Mucosa of rectum (tissue), 2 donors: ENCODE results near the gene ALAD.

Source experiments
- H3K27ac ChIP-seq, 2 donors: one replicate each; pipeline ENCODE4 v1.7.0; 2013; ENCODE audit warnings: inconsistent platforms in 2 of 2, low read depth in 2 of 2, low read length in 2 of 2
- H3K27me3 ChIP-seq, 2 donors: one replicate each; pipeline ENCODE4 v1.7.0; 2013; ENCODE audit warnings: low read length in 2 of 2; ENCODE audit not compliant: control insufficient read depth in 2 of 2, insufficient read depth in 2 of 2
- H3K36me3 ChIP-seq, 2 donors: one replicate each; pipeline ENCODE4 v1.7.0; 2013; ENCODE audit warnings: low read length in 2 of 2; ENCODE audit not compliant: control insufficient read depth in 2 of 2, insufficient read depth in 2 of 2
- H3K4me1 ChIP-seq, 2 donors: one replicate each; pipeline ENCODE4 v1.7.0; 2013; ENCODE audit warnings: low read length in 2 of 2, mild to moderate bottlenecking in 1 of 2; ENCODE audit not compliant: control insufficient read depth in 2 of 2, insufficient read depth in 2 of 2
- H3K4me3 ChIP-seq, 2 donors: one replicate each; pipeline ENCODE4 v1.7.0; 2013; ENCODE audit warnings: low read length in 2 of 2
- H3K9ac ChIP-seq, 2 donors: one replicate each; pipeline ENCODE4 v1.7.0; 2013; ENCODE audit warnings: low read length in 2 of 2, low read depth in 1 of 2, mild to moderate bottlenecking in 1 of 2
- H3K9me3 ChIP-seq, 2 donors: one replicate each; pipeline ENCODE4 v1.7.0; 2013; ENCODE audit warnings: low read length in 2 of 2; ENCODE audit not compliant: control insufficient read depth in 2 of 2
- donor health status: healthy.
- donor health status: Normal muscosa, but diverticular disease.

ALAD gene

DNA sequence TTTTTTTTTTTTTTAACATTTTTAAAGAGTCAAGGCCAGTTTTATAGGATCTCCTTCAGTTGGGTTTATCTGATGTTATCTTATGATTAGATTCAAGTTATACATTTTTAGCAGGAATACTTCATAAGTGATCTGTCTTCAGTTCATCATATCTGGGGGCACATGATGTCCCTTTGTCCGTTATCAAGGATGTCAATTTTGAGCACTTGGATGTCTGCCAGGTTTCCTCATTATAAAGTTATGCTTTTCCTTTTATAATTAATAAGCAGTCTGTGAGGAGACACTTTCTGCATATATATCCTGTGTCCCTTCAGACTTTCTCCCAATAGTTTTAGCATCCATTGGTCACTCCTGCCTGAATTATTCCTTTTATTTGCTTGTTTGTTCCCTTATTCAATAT, 36.1 kb downstream of the ALAD start:
- Histone ChIP-seq H3K4me3 (no peak overlapping the region), H3K27ac (no peak overlapping the region), H3K4me1 (no peaks in the 10 kb centered on the region), H3K9me3 (no peaks in the 10 kb centered on the region), H3K36me3 (peaks cover 11% of the 10 kb centered on the region in 2 donors), H3K27me3 (no peaks in the 10 kb centered on the region), H3K9ac (no peak overlapping the region)

GRCh38 chr9:113363336-113363735, 37.7 kb downstream of the ALAD start:
- no peaks in the 10 kb centered on the region for H3K4me1 ChIP-seq
- no peak overlapping the region for H3K9ac ChIP-seq
- no peak overlapping the region for H3K4me3 ChIP-seq
- peaks cover 11 to 18% of the 10 kb centered on the region in 2 donors for H3K36me3 ChIP-seq
- H3K27me3 ChIP-seq, result no peaks in the 10 kb centered on the region
- H3K9me3 ChIP-seq, result no peaks in the 10 kb centered on the region
- no peak overlapping the region for H3K27ac ChIP-seq

GRCh38 chr9:113361304-113362018, 39.6 kb downstream of the ALAD start:
- Histone ChIP-seq H3K27ac (no peak overlapping the region), H3K27me3 (no peaks in the 10 kb centered on the region), H3K9ac (no peak overlapping the region), H3K9me3 (no peaks in the 10 kb centered on the region), H3K36me3 (peaks cover 11 to 14% of the 10 kb centered on the region in 2 donors), H3K4me1 (no peaks in the 10 kb centered on the region), H3K4me3 (no peak overlapping the region)

- Histone ChIP-seq H3K4me1 (no peaks in the 10 kb centered on the region), H3K9ac (no peak overlapping the region), H3K9me3 (no peaks in the 10 kb centered on the region), H3K36me3 (peaks cover 9 to 13% of the 10 kb centered on the region in 2 donors), H3K4me3 (no peak overlapping the region), H3K27ac (no peak overlapping the region), H3K27me3 (no peaks in the 10 kb centered on the region)
These were observed 40.7 kb downstream of the ALAD start for GRCh38 chr9:113360242-113360842.

DNA sequence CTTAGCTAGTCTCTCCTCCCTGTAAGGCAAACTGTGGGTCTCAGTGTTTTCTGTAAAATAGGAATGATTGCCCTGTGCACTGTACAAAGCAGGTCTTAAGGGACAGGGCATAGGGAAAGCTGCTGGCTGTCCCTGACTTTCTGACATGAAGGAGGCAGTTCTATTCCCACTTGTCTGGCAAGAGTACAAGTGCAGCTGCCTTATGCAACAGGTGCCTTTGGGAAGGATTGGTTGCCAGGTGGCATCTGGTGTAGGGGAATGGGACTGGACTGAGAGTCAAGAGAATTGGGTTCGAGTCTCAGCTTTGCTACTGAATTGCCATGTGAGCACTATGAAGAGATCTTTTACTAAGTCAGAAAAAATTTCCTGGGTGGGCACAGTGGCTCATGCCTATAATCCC, 41.7 kb downstream of the ALAD start:
- Histone ChIP-seq H3K36me3 (peaks cover 13% of the 10 kb centered on the region in 2 donors), H3K27ac (no peak overlapping the region)

DNA sequence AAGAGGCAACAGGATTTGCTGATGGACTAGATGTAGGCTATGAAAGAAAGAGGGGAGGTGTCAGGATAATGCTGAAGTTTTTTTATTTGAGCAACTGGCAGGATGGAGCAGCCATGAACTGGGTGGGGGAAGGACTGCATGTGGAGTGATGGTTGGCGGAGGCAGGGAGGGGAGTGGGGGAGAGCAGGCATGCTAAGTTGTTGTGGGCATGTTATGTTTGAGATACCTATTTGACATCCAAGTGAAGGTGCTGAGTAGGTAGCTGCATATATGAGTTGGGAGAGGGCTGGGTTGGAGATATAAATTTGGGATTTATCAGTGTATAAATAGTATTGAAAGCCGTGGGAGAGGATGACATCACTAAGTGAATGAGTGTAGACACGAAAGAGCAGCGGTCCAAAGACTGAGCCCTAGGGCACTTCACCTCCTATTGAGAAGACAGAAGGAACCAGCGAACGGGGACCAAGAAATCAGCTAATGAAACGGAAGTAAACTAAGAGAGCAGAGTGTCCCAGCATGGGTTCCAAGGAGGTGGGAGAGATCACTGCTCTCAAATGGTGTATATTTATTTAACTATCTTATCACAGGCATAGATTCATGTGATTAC, 44.3 kb downstream of the ALAD start:
- Histone ChIP-seq H3K9me3 (no peaks in the 10 kb centered on the region), H3K27ac (no peak overlapping the region), H3K4me1 (no peaks in the 10 kb centered on the region)

More for the DNA sequence above, 41.7 kb downstream of the ALAD start:
- Histone ChIP-seq H3K4me1 (no peaks in the 10 kb centered on the region), H3K4me3 (no peak overlapping the region), H3K9ac (no peak overlapping the region), H3K9me3 (no peaks in the 10 kb centered on the region), H3K27me3 (no peaks in the 10 kb centered on the region)

DNA sequence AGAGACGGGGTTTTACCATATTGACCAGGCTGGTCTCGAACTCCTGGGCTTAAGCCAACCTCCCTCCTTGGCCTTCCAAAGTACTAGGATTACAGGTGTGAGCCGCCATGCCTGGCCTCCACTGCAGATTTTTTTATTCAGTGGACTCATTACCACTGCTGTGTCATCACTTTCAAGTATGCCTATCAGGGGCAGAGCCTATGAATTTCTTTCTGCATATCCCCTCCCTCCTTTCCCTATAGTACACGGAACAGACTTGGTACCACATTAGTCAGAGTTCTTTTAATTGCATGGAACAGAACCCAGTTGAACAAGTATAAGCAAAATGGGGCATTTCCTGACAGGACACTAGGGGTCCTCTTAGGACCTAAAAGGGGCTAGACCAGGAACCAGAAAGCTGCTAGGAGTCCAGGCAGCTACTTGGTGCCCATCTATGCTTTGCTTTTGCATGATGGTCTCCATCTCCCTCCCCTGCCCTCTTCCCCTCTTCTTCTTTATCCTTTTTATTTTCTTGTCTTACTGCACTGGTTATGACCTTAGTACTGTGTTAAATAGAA, 46.0 kb downstream of the ALAD start:
- Histone ChIP-seq H3K27me3 (no peaks in the 10 kb centered on the region), H3K9me3 (no peaks in the 10 kb centered on the region), H3K36me3 (peaks cover 7 to 8% of the 10 kb centered on the region in 2 donors), H3K4me3 (no peak overlapping the region), H3K4me1 (peaks cover 4 to 5% of the 10 kb centered on the region in 2 donors), H3K9ac (no peak overlapping the region), H3K27ac (no peak overlapping the region)

More for the DNA sequence above, 44.3 kb downstream of the ALAD start:
- Histone ChIP-seq H3K9ac (no peak overlapping the region), H3K36me3 (peaks cover 11 to 13% of the 10 kb centered on the region in 2 donors), H3K27me3 (no peaks in the 10 kb centered on the region), H3K4me3 (no peak overlapping the region)

DNA sequence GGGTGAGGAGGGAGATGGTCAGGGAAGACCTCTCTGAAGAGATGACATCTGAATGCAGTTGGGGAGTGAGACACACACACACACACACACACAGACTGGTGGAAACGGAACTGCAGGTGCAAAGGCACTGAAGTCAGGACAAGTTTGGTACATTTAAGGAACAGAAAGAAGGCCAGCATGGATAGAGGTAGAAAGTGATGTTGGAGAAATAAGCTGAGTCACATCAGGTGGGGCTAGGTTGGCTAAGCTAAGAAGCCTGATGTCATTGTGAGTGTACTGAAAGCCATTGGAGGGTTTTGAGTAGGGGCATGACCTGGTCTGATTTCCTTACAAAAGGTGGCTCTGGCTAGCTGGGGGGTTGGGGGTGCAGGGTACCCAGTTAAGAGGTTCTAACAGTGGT, 48.7 kb downstream of the ALAD start:
- peaks cover 17 to 21% of the 10 kb centered on the region in 2 donors for H3K4me1 ChIP-seq
- no peaks in the 10 kb centered on the region for H3K9me3 ChIP-seq
- no peak overlapping the region for H3K4me3 ChIP-seq
- peaks cover 0 to 6% of the 10 kb centered on the region in 2 donors for H3K36me3 ChIP-seq
- no peak overlapping the region for H3K27ac ChIP-seq
- peaks cover 0 to 2% of the 10 kb centered on the region in 2 donors for H3K27me3 ChIP-seq
- no peak overlapping the region for H3K9ac ChIP-seq

DNA sequence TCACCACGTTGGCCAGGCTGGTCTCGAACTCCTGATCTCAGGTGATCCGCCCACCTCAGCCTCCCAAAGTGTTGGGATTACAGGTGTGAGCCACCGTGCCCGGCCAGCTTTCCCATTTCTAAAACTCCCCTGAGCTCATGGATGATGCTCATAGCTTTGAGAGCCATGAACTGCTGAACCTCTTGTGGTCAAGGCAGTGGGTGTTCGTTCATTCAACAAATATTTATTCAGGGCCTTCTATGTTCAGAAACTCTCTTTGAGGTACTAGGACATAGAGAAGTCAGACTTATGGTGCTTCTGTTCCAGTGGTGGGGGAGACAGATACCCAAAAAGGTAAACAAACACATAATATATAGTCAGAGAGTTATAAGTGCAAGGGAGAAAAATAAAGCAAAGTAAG, 49.1 kb downstream of the ALAD start:
- H3K9ac ChIP-seq, result no peak overlapping the region
- H3K36me3 ChIP-seq, result peaks cover 0 to 6% of the 10 kb centered on the region in 2 donors
- peaks cover 21 to 22% of the 10 kb centered on the region in 2 donors for H3K4me1 ChIP-seq
- H3K9me3 ChIP-seq, result no peaks in the 10 kb centered on the region
- peaks cover 0 to 2% of the 10 kb centered on the region in 2 donors for H3K27me3 ChIP-seq
- no peak overlapping the region for H3K4me3 ChIP-seq
- no peak overlapping the region for H3K27ac ChIP-seq

DNA sequence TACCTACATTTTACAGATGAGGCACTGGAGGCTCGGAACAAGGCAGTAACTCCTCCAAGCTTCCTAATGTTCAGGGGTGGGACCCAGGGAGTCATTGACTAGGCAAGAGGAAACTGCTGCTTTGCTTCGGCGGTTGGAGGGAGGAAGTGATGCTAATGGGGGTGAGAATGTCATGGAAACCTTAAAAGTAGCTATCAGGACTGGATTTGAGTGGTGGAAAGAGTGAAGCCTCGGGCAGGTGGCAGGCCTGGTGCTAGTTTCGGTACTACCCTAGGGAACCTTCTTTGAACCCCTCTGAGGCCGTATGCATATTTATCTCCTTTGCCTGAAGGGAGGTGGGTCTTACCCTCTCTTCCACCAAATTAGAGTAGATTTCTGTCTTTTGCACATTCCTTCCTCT, 50.1 kb downstream of the ALAD start:
- H3K27ac ChIP-seq, result no peak overlapping the region
- no peak overlapping the region for H3K9ac ChIP-seq
- peaks cover 0 to 6% of the 10 kb centered on the region in 2 donors for H3K36me3 ChIP-seq
- peak overlapping the region in 1 of 2 donors; percentile 86 for H3K4me3 ChIP-seq
- peaks cover 0 to 2% of the 10 kb centered on the region in 2 donors for H3K27me3 ChIP-seq
- peaks cover 22 to 27% of the 10 kb centered on the region in 2 donors for H3K4me1 ChIP-seq
- no peaks in the 10 kb centered on the region for H3K9me3 ChIP-seq
